H1 (cell line): ENCODE data around the gene PPP2R3B. TPM values are rescaled to one million over a fixed set of nuclear protein-coding genes. Genes with fewer than 3 reads are reported as not detected.

Source experiments
- BACH1 ChIP-seq: IDR thresholded peaks from 2 replicates; pipeline ENCODE4 v1.6.1; 2012; ENCODE audit warnings: low read length, improper control_type of control experiment
- CBX5 ChIP-seq: fragments of 300-800, 300-1000 bp; sonication (generic); IDR thresholded peaks from 2 replicates; pipeline ENCODE4 v1.7.1; 2016; ENCODE audit warnings: antibody characterized with exemption, low read length, low read depth
- JUND ChIP-seq: IDR thresholded peaks from 2 replicates; pipeline ENCODE4 v1.6.1; 2011; ENCODE audit warnings: mild to moderate bottlenecking, improper control_type of control experiment, low read length
- POLR2A ChIP-seq, 2 experiments: IDR thresholded peaks; 1 replicate in 1 of 2; 2 replicates in 1 of 2; pipeline ENCODE4 v1.6.1; 2011; ENCODE audit warnings: low read depth in 2 of 2, low read length in 2 of 2, mild to moderate bottlenecking in 2 of 2; ENCODE audit errors: control extremely low read depth in 1 of 2
- RFX5 ChIP-seq: IDR thresholded peaks from 2 replicates; pipeline ENCODE4 v1.6.1; 2011; ENCODE audit warnings: low read depth, low read length, improper control_type of control experiment, borderline replicate concordance
- SRF ChIP-seq: IDR thresholded peaks from 2 replicates; pipeline ENCODE4 v1.6.1; 2011; ENCODE audit warnings: mild to moderate bottlenecking, low read depth, low read length, moderate library complexity
- polyA plus RNA-seq, 7 experiments: library from polyadenylated mRNA; depleted of rRNA in 3 of 7; stranded (reverse) in 5 of 7; unstranded in 2 of 7; fragments of >200 nt in 5 of 7; fragments of 200-250 nt in 2 of 7; gene quantifications; 1 replicate in 5 of 7; 2 replicates in 1 of 7; 4 replicates in 1 of 7; pipeline versions ENCODE4 v1.2.1 to v1.2.3, GENCODE V29; 2011 to 2013; ENCODE audit warnings: missing spikeins in 2 of 7, mixed read lengths in 2 of 7
- total RNA-seq: library from RNA; stranded (reverse); fragmentation: NEBNext Ultra II Directional; extraction: Animal tissue kit (Norgen Biotek cat#: 25700); gene quantifications from 2 replicates; pipeline ENCODE4 v1.2.1, GENCODE V29; 2021
- TF ChIP-seq, protein P1 (sequence below): IDR thresholded peaks from 2 replicates; pipeline ENCODE4 v1.6.1; 2011; ENCODE audit warnings: low read length, improper control_type of control experiment

PPP2R3B gene
- total and polyA plus RNA-seq, 2 of the 8 experiments (the other 6 are each of a cell fraction or from before 2014, with no cell fraction given) = 47.6 to 86.7 TPM

- TF ChIP-seq, protein P1, sequence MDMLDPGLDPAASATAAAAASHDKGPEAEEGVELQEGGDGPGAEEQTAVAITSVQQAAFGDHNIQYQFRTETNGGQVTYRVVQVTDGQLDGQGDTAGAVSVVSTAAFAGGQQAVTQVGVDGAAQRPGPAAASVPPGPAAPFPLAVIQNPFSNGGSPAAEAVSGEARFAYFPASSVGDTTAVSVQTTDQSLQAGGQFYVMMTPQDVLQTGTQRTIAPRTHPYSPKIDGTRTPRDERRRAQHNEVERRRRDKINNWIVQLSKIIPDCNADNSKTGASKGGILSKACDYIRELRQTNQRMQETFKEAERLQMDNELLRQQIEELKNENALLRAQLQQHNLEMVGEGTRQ = no peak
- no peak for TF ChIP-seq SRF
- TF ChIP-seq BACH1 = no peak
- TF ChIP-seq CBX5 = no peak
- TF ChIP-seq POLR2A (IDR thresholded peaks at IDR 0.05; ENCODE audit: control extremely low read depth in 1 of 2, low read depth in 2 of 2, low read length in 2 of 2) = no peak
- TF ChIP-seq RFX5 = no peak
- no peak for TF ChIP-seq JUND
- TF ChIP-seq, all 59 proteins: peak for 0
Observed at GRCh38 chrX:357693-358471, 28.8 kb downstream of the PPP2R3B start (continued).
